ENCODE results near the gene RTTN. TPM values are rescaled to one million over a fixed set of nuclear protein-coding genes. Genes with fewer than 3 reads are reported as not detected.

RTTN gene
- total and polyA plus RNA-seq, 2 of the 13 experiments (the other 11 are each of a cell fraction or from before 2014, with no cell fraction given): 5.4 to 18.7 TPM

GRCh38 chr18:70220628-70221027, 15.1 kb upstream of the RTTN start (continued):
- TF ChIP-seq EED (CRISPR knock-in tag; IDR thresholded peaks at IDR 0.05): no peak
- TF ChIP-seq ZNF580 (CRISPR knock-in tag; IDR thresholded peaks at IDR 0.05; ENCODE audit: borderline replicate concordance, low read depth): no peak
- TF ChIP-seq ZNF160 (CRISPR knock-in tag; IDR thresholded peaks at IDR 0.05): no peak
- TF ChIP-seq ATAD3A (CRISPR knock-in tag; IDR thresholded peaks at IDR 0.05): no peak
- no peak for TF ChIP-seq CREB3 (CRISPR knock-in tag; IDR thresholded peaks at IDR 0.05)
- TF ChIP-seq ZNF703 (CRISPR knock-in tag; IDR thresholded peaks at IDR 0.05; ENCODE audit: borderline replicate concordance): no peak

- 80% methylated on average over 4 of the region's 4 CpGs for WGBS (ENCODE audit: low lambda C conversion rate)
- no peak overlapping the region for H2AFZ ChIP-seq (ENCODE audit: low read length)
- no peaks in the 10 kb centered on the region for H3K79me2 ChIP-seq (ENCODE audit: insufficient read depth, low read length)
- H3K27ac ChIP-seq (ENCODE audit: extremely low read length, insufficient read depth, low read length): no peak overlapping the region
- no peak overlapping the region for H3K4me2 ChIP-seq (ENCODE audit: low read depth, low read length)
- FAIRE-seq (no peak), ATAC-seq (no peak), DNase-seq (ENCODE audit: low spot score) (no peak)
- H3K36me3 ChIP-seq (replicated peaks in 1 of 2; ENCODE audit: control insufficient read depth in 1 of 2, insufficient read depth in 2 of 2, low read length in 2 of 2): no peaks in the 10 kb centered on the region
- no peaks in the 10 kb centered on the region for H3K9me3 ChIP-seq (ENCODE audit: low read length)
- CTCF ChIA-PET (ENCODE audit: low intra/inter-chr PET ratio, low total read pairs): no interaction called here
- BruUV-seq (replicated peaks): no TSS peak
- no peak overlapping the region for H3K9ac ChIP-seq (ENCODE audit: insufficient read depth, low read depth, low read length)
- peaks cover 15% of the 10 kb centered on the region for H3K4me1 ChIP-seq (ENCODE audit: insufficient read depth, low read length)
- H3K27me3 ChIP-seq (ENCODE audit: control insufficient read depth in 1 of 2, insufficient read depth in 2 of 2, low read length in 2 of 2): peaks cover 0 to 22% of the 10 kb centered on the region in 2 experiments; a peak in 3 of 5 replicates
- in situ Hi-C loops (cut with HindIII; ENCODE audit: extremely low pct_ligation_motif_present, low pct_unique_long_range_greater_than_20kb) (no loop called here), intact Hi-C loops (cut with micrococcal nuclease; ENCODE audit: unreplicated experiment) (no loop called here)
- POLR2A ChIA-PET: no interaction called here
- no peaks in the 10 kb centered on the region for H4K20me1 ChIP-seq (ENCODE audit: insufficient read depth, low read length)
- H3K4me3 ChIP-seq (replicated peaks in 1 of 3; ENCODE audit: insufficient read depth in 1 of 3, low read depth in 2 of 3, low read length in 3 of 3): no peak overlapping the region
- no peak for TF ChIP-seq ZNF672 (CRISPR knock-in tag; IDR thresholded peaks at IDR 0.05)
- TF ChIP-seq ATF6 (CRISPR knock-in tag; conservative IDR thresholded peaks at IDR 0.05): no peak
- no peak for TF ChIP-seq AHR (CRISPR knock-in tag; IDR thresholded peaks at IDR 0.05)
- no peak for TF ChIP-seq ZBTB20 (CRISPR knock-in tag; IDR thresholded peaks at IDR 0.05; ENCODE audit: borderline replicate concordance, low read depth)
- no peak for TF ChIP-seq ETV6 (CRISPR knock-in tag; conservative IDR thresholded peaks at IDR 0.05)
- no peak for TF ChIP-seq HNRNPH1 (optimal IDR thresholded peaks at IDR 0.05; ENCODE audit: low read depth, low read length)
- TF ChIP-seq TFDP2 (CRISPR knock-in tag; IDR thresholded peaks at IDR 0.05): no peak
- TF ChIP-seq MIER3 (CRISPR knock-in tag; IDR thresholded peaks at IDR 0.05; ENCODE audit: borderline replicate concordance): no peak
- no peak for TF ChIP-seq ZFP90 (CRISPR knock-in tag; IDR thresholded peaks at IDR 0.05; ENCODE audit: borderline replicate concordance)
- no peak for TF ChIP-seq ZNF737 (CRISPR knock-in tag; IDR thresholded peaks at IDR 0.05; ENCODE audit: borderline replicate concordance)
Measured at GRCh38 chr18:70219688-70220087, 14.2 kb upstream of the RTTN start.
